ELF-1 (cell line): ENCODE data around the gene KLHL5.
"Not testable (repeated sequence)": the region's sequence is repeated elsewhere in the genome, so short reads cannot be mapped to it uniquely, and the experiment has no call there.

ENCODE experiments used
- DNase-seq: peaks from one replicate; pipeline ENCODE4 v3.0.0-alpha.2; 2016; ENCODE audit warnings: low read depth, low spot score

The KLHL5 gene, protein sequence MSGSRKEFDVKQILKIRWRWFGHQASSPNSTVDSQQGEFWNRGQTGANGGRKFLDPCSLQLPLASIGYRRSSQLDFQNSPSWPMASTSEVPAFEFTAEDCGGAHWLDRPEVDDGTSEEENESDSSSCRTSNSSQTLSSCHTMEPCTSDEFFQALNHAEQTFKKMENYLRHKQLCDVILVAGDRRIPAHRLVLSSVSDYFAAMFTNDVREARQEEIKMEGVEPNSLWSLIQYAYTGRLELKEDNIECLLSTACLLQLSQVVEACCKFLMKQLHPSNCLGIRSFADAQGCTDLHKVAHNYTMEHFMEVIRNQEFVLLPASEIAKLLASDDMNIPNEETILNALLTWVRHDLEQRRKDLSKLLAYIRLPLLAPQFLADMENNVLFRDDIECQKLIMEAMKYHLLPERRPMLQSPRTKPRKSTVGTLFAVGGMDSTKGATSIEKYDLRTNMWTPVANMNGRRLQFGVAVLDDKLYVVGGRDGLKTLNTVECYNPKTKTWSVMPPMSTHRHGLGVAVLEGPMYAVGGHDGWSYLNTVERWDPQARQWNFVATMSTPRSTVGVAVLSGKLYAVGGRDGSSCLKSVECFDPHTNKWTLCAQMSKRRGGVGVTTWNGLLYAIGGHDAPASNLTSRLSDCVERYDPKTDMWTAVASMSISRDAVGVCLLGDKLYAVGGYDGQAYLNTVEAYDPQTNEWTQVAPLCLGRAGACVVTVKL

DNA sequence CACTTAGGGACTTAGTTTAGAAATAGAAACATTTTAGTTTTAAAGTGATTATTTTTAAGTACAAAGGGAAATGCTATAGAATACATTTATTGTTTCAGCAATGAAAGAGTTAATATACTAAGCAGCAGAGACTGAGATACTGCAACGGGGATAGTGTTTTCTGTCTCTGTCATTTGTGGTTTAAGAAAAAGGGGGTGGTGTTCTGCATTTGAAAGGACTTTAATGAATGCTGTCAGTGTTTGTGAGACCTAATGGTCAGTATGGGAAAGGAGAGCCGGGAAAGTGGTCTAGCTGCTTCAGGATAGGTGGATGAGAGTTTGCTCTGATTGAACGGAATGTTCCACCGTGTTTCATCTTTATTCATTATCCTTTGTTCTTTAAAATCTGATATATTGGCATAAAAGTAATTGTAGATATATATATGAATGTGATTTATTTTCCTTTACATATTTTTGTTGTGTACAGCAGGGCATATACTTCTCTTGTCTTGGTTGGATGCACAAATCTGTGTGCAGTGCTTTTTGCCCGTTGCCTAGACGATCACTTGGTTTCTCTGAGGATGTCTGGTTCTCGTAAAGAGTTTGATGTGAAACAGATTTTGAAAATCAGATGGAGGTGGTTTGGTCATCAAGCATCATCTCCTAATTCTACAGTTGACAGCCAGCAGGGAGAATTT, at the start of gene KLHL5:
Gene KLHL5, plus strand, starts transcription at position 139 of the 676 bp plus-strand sequence. Its CDS starts 421 bp downstream, at position 560.
- DNase-seq = peak; percentile 61

DNA sequence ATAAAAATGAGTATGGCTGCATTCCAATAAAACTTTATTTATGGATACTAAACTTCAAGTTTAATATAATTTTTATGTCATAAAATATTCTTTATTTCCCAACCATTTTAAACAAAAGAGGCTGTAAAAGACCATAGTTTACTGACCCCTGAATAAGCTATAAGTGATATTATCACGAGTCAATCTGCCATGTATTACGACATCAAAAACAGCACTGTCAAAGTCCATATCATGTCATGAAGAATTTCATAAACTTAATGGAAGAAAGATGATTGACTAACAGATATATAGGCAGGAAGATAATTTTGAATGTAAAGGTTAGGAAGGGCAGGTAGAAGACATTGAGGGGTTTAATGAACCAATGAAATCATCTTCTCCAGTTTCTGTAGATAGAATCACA, 48.0 kb upstream of the KLHL5 start:
- DNase-seq = no peak

DNA sequence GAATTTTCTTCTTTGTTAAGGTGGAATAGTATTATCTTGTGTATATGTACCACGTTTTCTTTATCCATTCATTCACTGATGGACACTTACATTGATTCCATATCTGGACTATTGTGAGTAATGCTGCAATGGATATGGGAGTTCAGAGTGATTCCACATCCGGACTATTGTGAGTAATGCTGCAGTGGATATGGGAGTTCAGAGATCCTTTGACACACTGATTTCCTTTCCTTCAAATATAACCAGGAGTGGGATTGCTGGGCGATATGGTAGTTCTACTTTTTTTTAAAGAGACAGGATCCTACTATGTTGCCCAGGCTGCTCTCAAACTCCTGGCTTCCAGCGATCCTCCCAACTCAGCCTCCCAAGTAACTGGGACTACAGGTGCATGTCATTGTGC, 41.9 kb upstream of the KLHL5 start:
- DNase-seq = no peak

DNA sequence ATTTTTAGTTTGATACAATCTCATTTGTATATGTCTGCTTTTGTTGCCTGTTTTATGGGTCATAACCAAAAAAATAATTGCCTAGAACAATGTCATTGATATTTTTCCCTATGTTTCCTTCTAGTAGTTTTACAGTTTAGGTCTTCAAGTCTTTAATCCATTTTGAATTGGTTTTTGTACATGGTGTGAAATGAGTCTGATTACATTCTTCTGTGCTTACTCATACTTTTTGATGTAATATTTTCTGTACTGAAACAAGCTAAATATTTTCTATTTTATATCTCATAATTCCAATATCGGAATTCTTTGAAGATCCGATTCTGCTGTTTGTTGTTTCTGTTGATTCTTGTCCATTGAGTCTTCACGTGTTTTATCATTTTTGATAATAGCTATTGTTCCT, 40.4 kb upstream of the KLHL5 start:
- no peak for DNase-seq

DNA sequence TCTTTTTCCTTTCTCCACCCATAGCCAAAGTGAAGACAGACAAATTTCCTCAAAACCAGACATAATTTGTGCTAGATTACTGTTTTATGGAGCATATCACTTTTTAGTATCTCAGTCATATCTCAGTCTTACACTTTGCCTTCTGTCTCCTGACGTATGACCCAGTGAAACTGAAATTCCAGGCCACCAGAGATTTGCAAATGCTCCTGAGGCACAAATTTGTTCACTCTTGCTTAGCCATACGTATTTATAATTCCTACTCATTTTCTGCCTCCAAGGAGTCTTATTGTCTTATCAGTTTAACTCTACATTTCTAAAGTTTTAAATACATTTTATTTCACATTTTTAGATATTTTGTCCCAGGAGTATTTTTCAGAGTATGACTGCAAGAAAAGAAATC, 39.8 kb upstream of the KLHL5 start:
- DNase-seq = no peak

DNA sequence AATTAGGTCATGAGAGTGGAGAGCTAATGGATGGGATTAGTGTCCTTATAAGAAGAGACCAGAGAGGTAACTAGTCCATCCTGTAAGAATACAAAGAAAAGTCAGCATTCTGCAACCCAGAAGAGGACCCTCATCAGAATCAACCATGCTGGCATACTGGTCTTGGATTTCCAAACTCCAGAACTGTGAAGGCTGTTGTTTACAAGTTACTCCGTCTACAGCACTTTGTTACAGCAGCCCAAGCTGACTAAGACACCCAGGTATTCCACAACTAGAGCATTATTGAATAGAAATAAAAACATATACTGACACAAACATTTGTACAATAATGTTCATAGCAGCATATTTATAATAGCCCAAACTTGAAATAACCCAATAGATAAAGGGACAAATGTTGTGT, 39.0 kb upstream of the KLHL5 start:
- no peak for DNase-seq

DNA sequence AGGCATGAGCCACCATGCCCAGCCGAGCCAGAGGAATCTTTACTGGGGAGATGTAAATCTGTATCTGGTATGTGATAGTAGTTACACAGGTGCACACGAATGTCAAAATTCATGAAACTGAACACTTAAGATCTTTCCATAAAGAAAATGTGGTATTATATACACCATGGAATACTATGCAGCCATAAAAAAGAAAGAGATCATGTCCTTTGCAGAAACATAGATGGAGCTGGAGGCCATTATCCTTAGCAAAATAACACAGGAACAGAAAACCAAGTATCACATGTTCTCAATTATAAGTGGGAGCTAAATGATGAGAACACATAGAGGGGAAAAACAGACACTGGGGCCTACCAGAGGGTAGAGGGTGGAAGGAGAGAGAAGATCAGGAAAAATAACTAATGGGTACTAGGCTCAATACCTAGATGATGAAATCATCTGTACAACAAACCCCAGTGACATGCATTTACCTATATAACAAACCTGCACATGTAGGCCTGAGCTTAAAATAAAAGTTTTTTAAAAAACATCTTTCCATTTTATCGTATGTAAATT, 37.6 kb upstream of the KLHL5 start:
- DNase-seq = no peak

DNA sequence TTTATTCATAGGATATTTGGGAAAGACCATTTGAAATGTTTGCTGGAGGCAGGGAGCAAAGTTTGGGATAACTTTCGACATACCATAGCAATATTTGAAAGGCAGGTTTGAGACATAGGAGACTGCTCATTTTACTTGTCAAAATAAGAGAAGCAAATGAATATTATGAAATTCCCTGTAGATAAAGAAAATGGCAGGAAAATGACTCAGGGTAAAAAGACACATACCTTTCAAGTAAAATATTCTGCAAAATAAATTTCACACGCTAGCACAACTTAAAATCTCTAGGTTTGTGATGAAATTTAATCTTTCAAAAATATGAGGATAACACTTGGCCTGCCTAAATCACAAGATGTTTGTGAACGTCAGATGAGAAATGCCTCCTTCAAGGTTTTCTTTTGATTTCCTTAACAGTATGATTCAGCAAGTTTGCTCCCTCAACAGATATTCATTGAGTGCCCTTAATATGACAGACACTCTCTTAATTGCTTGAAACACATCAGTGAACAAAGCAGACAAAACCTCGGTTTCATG, 36.4 kb upstream of the KLHL5 start:
- DNase-seq = no peak

DNA sequence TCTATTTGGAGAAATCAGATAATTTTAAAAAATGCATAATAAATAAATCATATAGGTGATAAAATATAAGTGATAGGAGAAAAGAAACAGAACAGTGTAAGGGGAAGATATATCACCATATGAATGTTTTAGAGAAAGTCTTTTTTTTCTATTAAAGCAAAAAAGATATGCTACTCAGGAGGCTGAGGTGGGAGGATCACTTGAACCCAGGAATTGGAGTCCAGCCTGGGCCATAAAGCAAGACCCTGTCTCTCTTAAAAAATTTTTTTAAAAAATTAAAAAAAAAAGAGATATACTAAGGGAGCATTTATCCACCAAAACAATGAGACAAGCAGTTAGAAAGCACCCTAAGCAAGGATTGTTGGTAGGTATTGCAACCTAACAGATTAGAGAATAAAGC, 35.9 kb upstream of the KLHL5 start:
- no peak for DNase-seq

DNA sequence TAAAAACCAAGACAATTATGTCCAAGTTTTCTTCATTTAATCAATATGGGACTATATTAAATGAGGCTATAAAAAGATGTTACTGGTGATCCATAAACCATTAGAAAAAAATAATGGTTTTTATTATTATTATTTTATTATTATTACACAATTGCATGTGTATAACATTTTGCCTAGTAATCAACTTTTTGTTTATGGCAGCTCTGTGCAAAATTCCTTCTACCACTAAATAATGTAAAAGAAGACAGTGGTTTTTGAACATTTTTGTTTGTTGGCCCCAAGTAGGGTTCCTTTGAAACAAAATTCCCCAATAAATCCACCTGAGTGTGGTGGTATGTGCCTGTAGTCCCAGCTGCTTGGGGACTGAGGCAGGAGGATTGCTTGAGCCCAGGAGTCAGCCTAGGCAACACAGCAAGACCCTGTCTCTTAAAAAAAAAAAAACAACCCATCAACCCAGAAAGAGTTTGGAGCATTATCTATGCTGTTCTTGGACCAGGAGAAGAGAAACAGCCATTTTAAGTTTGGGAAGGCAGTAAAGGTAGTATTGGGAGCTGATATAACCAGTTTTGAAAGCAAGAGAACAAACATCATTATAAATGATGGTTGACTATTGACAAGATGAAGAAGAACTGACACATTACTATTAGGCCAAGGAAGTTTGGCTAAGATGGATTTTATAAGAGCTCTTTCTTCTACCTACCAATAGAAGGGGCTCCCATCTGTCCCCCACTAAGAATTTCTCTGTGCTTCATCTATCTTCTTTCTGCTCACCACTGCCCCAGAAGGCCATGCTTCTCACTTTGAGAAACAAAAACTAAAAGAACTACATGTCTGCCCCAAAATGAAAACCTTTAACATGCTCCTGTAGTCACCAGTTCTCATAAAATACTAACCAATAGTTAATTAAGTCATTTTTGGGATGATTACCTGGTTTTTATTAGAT, 32.0 kb upstream of the KLHL5 start:
- DNase-seq = no peak

DNA sequence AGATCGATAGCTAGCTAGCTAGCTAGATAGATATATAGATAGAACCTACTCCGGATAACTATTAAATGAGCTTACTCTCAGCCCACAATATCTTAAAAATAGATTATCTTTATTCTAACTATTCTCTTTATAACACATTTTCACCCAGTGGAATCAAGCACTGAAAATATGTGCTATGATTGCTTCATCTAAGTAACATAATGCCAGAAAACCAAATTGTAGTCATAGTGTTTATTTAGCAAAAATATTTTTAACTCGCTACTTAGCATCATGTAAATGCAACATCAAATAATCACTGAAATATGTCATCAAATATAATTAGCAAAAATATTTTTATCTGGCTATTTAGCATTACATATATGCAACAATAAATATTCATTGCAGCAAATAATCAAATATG, 31.3 kb upstream of the KLHL5 start:
- DNase-seq = no peak

DNA sequence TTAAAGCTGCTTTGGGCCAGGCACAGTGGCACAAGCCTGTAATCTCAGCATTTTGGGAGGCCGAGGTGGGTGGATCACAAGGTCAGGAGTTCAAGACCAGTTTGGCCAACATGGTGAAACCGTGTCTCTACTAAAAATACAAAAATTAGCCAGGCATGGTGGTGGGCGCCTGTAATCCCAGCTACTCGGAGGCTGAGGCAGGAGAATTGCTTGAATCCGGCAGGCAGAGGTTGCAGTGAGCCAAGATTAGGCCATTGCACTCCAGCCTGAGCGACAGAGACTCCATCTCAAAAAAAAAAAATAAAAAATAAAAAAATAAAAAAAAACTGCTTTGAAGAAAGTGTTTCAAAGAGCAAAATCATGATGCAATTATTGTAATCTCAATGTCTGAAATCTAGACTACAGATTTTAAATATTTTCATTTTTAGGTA, 30.4 kb upstream of the KLHL5 start:
- not testable (repeated sequence) for DNase-seq

DNA sequence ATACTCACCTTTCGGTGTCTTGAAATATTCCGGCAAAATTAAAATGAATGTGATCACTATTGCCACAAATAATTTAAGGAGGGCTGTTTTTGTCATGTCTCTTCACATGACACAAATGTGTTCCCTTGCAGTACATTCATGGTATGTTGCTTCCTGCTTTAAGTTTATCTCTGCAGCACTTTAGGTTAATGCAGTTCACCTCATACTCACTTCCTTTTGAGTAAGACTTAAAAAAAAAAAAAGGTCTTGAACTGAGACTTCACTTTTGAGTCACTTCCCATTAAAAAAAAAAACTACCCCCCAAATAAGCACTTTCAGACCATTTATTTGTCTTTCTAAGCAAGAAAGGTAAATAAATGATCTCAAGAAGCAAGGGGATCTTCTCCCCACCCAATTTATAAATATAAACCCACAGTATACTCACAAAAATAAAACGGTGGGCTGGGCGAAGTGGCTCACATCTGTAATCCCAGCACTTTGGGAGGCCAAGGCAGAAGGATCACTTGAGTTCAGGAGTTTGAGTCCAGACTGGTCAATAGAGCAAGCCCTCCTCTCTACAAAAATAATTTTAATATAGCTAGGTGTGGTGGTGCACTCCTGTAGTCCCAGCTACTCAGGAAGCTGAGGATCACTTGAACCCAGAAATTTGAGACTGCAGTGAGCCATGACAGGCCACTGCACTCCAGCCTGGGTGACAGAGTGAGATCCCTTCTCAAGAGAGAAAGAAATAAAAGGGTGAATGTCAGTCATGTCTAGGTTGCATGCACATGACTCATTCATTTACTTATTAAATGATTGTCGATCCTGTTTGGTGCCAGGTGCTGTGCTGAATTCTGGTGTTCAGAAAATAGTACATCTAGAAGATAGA, 29.6 kb upstream of the KLHL5 start, which contains the start of gene TMEM156:
Gene TMEM156, minus strand, starts transcription at position 192 of the 868 bp plus-strand sequence. Its CDS starts 96 bp downstream, at position 96.
- DNase-seq = no peak

DNA sequence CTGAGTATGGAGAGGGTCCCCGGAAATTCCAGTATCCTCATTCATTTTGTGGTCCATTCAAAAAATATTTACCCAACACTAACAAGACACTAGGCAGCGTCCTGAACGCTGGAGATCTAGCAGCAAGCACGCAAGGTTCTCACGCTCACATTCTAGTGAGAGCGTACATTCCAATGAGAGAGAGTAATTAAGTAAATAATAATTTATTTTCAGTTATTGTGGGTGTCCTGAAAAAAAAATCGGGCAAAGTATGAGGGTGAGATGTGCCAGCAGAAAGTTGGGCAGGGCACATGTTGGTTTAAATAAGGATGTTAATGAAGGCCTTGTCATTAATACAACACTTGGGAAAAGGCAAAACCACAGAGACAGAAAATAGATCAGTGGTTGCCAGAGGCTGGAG, 25.9 kb upstream of the KLHL5 start:
- no peak for DNase-seq

DNA sequence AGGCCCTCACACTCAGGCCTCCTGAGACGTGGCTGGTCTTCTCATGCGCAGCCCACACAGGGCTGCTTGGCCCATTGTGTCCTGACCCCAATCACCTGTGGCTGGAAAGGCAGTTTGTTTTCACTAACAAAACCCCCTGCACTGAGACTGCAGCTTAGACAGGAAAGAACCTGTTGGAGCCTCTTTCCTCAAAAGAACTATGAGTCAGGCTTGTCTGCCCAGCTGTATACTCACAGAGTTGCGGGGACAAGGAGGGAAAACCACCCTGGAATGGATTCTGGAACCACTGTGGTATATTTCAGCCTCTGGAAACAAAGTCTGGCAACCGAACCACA, 24.6 kb upstream of the KLHL5 start:
- DNase-seq = peak; percentile 57

DNA sequence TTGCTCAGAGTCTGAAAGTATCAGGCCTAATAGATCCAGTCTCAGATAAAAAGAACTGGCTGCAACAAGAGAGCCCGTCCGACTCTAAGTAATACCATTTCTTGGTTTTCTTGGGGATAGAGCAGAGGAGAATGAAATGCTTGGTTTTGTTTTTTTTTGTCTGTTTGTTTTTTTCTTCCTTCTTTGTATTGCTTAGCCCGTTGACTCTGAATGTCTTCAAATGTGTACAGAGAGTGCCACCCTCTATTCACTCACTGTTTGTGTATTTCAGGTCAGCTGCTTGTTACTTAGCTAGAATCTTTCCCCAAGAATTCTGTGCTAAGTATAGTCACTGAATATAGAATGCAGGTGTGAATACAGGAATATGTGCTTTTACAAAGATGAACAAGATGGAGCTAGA, 24.1 kb upstream of the KLHL5 start:
- DNase-seq = no peak

DNA sequence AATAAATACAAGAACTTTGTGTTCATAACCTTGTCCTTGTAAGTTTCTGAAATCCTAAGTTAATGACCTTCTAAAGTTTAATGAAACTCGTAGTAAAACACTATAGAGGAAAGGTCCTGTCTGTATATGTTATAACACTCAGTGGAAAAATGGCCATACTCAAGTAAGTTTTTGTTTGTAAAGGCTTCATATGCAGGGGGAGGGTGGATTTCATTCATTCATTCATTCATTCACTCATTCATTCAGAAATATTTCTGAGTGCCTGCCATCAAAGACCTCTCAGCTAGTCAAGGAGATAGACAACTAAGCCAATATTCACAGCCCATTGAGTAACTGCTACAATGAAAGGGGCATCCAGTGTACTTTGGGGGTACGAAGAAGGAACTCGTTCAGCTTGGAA, 22.9 kb upstream of the KLHL5 start:
- no peak for DNase-seq

DNA sequence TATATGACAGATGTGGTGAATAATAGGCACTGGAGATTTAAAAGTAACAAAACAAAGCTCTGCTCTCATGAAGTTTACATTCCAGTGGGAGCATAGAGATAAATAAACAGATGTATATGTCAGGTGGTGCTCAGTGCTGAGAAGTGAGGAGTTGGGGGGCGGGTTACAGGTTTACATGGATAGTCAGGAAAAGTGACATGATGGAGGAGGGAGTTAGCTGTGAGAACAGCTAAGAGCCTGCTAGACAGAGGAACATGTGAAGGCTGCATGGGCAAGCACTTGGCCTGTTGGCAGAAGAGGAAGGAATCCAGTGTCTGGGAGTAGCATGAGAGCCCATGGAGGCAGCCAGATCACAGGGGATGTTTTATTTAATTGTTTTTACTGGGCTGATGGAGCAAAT, 19.7 kb upstream of the KLHL5 start:
- no peak for DNase-seq

DNA sequence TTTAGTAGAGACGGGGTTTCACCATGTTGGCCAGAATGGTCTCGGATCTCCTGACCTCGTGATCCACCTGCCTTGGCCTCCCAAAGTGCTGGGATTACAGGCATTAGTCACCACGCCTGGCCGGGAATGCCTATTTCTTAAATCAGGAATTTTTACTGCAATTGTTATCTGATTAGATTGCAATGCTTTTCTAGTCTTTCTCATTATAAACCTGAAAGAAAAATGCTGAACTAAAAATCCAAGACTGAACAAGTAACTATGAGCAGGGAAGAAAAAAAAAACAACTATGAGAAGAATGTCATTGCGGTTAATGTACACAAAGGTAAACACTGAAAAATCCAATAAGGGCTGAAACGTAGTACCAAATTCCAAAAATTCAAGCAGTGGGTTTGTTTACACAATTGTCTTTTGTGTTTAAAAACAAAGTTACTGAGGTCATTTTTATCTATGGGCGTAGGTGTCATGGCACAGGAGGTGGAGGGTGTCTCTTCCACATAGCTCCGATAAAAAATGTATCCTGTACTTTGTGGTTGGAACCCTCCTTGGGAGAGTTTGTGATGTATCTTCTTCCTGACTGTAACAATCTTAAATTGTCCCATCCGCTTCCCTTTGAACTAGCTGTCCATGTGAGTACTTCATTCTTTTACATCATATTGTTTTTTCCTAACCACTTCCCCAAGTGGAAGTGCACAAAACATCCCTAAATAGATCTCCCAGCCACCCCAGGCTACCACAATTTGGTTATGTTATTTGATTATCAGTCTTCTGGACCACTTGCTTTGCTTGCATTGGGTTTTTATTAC, 18.8 kb upstream of the KLHL5 start:
- DNase-seq = peak; percentile 10
